Ramos (cell line): ENCODE measurements around the gene PIBF1.

ENCODE experiments used
- in situ Hi-C: fragments of 300-500 bp; cut with MboI; formaldehyde crosslinking; loops from one replicate; pipeline ENCODE4 v1.14.3; 2022; ENCODE audit warnings: low sequenced_read_pairs; ENCODE audit not compliant: unreplicated experiment

Gene PIBF1

DNA sequence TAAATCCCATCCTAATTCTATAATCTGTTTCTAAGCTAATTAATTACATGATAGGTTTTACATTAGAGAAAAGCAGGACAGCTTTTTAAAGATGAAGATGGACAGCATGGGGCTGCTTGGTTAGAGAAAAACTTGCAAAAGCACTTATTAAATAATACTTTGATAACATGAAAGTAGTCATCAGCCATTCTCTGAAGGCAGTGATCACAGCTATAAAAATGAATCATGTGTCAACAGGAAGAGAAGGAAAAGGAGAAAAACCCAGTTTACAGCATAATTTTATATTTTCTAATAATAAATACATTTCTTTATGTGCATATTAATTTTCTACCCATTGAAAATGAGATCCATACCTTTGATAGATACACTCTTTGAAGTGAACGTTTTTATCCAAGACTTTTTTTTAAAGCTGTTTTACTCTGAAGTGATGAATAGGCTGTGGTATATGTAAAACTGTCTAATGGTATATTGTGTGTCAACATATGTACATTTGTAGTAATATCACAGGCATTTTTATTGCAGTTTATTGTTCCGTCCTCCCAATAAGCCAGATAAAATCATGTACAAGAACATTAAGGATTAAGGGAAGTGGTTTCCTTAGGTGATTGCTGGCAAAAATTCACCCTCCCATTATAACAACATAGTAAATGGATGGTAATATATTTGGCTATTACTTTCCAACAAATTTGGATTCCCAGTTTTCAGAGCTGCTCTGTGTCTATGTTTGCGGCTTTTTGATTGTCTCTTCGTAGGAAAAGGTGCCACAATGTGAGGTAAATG, 275.5 kb downstream of the PIBF1 start:
- in situ Hi-C loops, result no loop called here

GRCh38 chr13:73058064-73058313, 276.1 kb downstream of the PIBF1 start:
- in situ Hi-C loops, result no loop called here

DNA sequence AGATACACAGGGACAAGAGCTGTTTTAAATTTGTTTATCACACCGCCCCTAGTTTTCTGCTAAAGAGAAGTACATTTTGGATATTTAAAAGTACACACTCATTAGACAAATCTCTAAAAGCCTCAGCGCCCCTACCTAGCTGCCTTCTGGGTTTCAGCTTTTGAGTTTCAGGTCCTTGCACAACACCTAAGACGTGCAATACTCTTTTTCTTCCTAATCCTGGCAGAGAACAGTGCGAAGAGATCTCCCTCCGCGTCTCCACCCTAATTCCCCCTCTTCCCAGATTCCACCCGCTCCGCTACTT, 276.5 kb downstream of the PIBF1 start:
- in situ Hi-C loops, result no loop called here

GRCh38 chr13:73058736-73059459, 277.0 kb downstream of the PIBF1 start, which contains the start of gene KLF5:
Gene KLF5 (plus strand): TSS chr13:73059005. CDS start chr13:73059328, 323 bp downstream.
- in situ Hi-C loops, result no loop called here

GRCh38 chr13:73059460-73060250, 277.7 kb downstream of the PIBF1 start:
- in situ Hi-C loops, result no loop called here

- in situ Hi-C loops, result no loop called here
Measured at GRCh38 chr13:73060251-73061160, 278.6 kb downstream of the PIBF1 start.

DNA sequence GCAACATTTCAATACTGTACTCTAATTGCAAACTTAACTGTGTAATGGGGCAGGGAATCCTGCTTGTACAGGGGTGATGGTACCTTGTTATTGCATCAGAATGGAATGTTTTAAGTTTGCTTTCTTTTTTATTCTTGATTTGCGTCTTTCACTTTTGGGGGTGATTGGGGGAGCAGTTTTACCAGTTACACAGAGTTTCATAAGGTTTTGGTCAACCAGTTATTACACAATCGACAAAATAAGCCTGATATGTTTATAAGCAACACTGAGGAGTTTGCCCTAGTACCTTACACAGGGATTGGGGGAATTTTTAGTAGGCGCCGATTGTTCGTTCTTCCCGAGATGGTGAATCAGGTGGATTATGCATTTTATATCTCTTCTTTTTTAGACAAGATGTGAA, 279.5 kb downstream of the PIBF1 start:
- in situ Hi-C loops, result no loop called here

DNA sequence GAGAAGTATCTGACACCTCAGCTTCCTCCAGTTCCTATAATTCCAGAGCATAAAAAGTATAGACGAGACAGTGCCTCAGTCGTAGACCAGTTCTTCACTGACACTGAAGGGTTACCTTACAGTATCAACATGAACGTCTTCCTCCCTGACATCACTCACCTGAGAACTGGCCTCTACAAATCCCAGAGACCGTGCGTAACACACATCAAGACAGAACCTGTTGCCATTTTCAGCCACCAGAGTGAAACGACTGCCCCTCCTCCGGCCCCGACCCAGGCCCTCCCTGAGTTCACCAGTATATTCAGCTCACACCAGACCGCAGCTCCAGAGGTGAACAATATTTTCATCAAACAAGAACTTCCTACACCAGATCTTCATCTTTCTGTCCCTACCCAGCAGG, 279.9 kb downstream of the PIBF1 start:
- in situ Hi-C loops, result no loop called here

GRCh38 chr13:73062468-73062867, 280.5 kb downstream of the PIBF1 start:
- in situ Hi-C loops, result no loop called here

- in situ Hi-C loops, result no loop called here
Measured at GRCh38 chr13:73063166-73063565, 281.2 kb downstream of the PIBF1 start.

DNA sequence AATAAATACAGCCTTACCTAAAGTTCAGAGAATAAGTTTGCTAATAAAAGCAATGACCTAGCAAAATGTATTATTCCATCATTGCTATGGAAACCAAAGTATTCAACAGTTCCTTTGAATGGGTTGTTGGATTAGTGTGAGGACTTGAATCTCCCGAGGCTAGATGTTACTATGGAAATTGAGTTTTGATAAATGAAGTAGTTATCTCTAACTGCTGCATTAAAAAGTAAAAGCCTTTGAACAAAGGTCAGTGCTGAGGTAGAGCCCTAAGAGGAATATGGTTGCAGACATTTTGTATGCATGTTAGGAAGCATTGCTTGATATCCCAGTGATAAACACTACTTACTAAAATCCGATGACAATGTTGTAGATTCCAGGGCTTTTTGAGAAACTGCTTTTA, 283.1 kb downstream of the PIBF1 start:
- in situ Hi-C loops, result no loop called here

- in situ Hi-C loops, result no loop called here
Measured at GRCh38 chr13:73065665-73066340, 283.9 kb downstream of the PIBF1 start.
